Measurements from ENCODE around the gene PSEN2. TPM values are rescaled to one million over a fixed set of nuclear protein-coding genes. Genes with fewer than 3 reads are reported as not detected.

PSEN2 gene
- total and polyA plus RNA-seq, 10 donors: 6.3 to 57.0 (median 29.3) TPM

DNA sequence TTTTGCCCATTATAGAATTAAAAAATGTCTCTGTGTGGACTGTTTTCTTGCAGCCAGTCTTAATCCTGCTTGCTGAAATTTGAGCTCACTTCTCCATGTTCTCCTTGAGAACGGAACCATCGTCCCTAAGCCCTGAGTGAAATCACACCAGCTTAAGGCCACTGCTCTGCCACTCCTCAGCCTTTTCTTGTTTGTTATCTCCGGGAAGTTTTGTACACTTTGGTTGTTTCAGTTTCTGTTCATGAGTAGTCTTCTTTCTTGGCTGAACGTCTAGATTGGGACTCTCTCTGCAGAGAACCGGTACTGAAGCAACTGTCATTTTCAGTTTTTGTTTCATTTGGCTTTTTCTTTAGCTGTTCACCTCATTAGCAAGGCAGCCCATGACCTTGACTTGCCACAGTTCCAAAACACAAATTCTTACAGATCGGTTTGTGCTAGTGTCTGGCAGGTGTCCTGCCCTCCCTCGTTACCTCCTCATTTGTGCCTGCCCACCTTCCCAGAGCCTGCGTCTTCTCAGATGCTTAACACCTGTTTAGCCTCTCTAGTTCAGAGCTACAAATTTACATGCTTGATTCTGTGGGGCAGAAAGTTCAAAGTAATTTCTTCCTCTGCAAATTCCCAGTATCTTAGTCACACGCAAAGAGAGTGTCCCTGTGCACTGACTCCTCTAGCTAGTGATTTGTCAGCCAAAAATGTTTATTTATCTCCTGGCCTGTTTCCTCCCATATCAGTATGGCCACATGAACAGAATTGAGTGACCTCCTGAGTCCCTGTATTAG lies 12.4 kb downstream of the PSEN2 start:
- Histone ChIP-seq H3K36me3 (peaks cover 0 to 69% (median 7%) of the 10 kb centered on the region in 6 donors), H3K27ac (peak overlapping the region; percentile 60 to 90 (median 80)), H3K4me1 (peaks cover 30 to 56% (median 49%) of the 10 kb centered on the region in 6 donors), H3K9me3 (no peaks in the 10 kb centered on the region), H3K27me3 (replicated peaks in 1 of 7) (no peaks in the 10 kb centered on the region), H3K4me3 (peak overlapping the region in 4 of 8 donors; percentile 0 to 54 (median 18))
- peak; percentile 72 for DNase-seq
- intact Hi-C loops (cut with DNase I; ENCODE audit: low total_unique reads): no loop called here
- 21 to 27% (median 23%) methylated on average over 9 of the region's 9 CpGs for WGBS, 5 donors
- TF ChIP-seq POLR2AphosphoS5 (IDR thresholded peaks at IDR 0.05) (no peak), POLR2A (IDR thresholded peaks at IDR 0.05) (no peak)
- TF ChIP-seq, protein P1, sequence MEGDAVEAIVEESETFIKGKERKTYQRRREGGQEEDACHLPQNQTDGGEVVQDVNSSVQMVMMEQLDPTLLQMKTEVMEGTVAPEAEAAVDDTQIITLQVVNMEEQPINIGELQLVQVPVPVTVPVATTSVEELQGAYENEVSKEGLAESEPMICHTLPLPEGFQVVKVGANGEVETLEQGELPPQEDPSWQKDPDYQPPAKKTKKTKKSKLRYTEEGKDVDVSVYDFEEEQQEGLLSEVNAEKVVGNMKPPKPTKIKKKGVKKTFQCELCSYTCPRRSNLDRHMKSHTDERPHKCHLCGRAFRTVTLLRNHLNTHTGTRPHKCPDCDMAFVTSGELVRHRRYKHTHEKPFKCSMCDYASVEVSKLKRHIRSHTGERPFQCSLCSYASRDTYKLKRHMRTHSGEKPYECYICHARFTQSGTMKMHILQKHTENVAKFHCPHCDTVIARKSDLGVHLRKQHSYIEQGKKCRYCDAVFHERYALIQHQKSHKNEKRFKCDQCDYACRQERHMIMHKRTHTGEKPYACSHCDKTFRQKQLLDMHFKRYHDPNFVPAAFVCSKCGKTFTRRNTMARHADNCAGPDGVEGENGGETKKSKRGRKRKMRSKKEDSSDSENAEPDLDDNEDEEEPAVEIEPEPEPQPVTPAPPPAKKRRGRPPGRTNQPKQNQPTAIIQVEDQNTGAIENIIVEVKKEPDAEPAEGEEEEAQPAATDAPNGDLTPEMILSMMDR (IDR thresholded peaks at IDR 0.05 in 8 of 11, conservative IDR thresholded peaks at IDR 0.05 in 3 of 11): peak in 1 of 11 experiments; percentile 6

DNA sequence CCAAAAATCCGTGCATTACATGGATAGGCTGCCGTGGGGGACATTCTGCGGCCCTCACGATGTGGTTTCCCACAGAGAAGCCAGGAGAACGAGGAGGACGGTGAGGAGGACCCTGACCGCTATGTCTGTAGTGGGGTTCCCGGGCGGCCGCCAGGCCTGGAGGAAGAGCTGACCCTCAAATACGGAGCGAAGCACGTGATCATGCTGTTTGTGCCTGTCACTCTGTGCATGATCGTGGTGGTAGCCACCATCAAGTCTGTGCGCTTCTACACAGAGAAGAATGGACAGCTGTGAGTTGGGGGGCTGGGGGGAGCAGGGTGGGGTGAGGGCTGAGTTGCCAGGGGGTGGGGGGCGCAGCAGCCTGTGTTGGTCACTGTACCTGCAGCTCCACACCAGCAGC lies 13.2 kb downstream of the PSEN2 start:
- intact Hi-C loops (cut with DNase I; ENCODE audit: low total_unique reads): no loop called here
- TF ChIP-seq POLR2A (IDR thresholded peaks at IDR 0.05) (no peak), POLR2AphosphoS5 (IDR thresholded peaks at IDR 0.05) (no peak)
- TF ChIP-seq, protein P1 (IDR thresholded peaks at IDR 0.05 in 8 of 11, conservative IDR thresholded peaks at IDR 0.05 in 3 of 11): no peak
- DNase-seq: peak; percentile 76
- H3K4me1 ChIP-seq: peaks cover 30 to 56% (median 49%) of the 10 kb centered on the region in 6 donors
- peaks cover 0 to 69% (median 11%) of the 10 kb centered on the region in 6 donors for H3K36me3 ChIP-seq
- H3K27ac ChIP-seq: peak overlapping the region in 4 of 8 donors; percentile 80 to 90 (median 84)
- no peaks in the 10 kb centered on the region for H3K27me3 ChIP-seq (replicated peaks in 1 of 7)
- no peaks in the 10 kb centered on the region for H3K9me3 ChIP-seq
- no peak overlapping the region for H3K4me3 ChIP-seq
- 83 to 92% (median 90%) methylated on average over 15 to 16 of the region's 16 CpGs for WGBS, 5 donors

DNA sequence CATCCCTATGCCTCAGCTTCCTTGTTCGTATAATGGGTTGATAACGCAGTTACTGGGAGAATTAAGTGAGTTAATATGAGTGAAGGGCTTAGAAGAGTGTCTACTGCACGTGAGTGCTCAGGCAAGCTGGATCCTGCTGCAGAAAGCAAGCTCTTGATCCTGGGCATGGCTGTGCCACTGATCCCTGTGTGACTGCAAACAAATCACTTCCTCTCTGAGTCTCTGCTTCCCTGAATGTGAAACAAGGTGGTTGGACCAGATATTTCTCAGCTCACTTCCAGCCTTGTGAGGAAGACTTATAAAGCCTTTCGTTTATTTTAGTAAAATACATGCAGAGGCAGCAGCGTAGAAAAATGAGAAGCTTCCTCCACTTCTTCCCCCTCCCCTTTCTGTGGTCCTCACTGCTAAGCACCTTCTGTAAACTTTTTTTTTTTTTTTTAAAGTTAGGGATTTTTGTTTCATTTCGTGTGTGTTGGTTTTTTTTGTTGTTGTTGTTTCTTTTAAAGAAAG lies 13.8 kb downstream of the PSEN2 start:
- no peak for DNase-seq
- H3K36me3 ChIP-seq: peaks cover 0 to 69% (median 13%) of the 10 kb centered on the region in 6 donors
- H3K4me1 ChIP-seq: peaks cover 30 to 56% (median 49%) of the 10 kb centered on the region in 6 donors
- H3K27me3 ChIP-seq (replicated peaks in 1 of 7): no peaks in the 10 kb centered on the region
- H3K4me3 ChIP-seq: no peak overlapping the region
- WGBS, 5 donors: 46 to 57% (median 48%) methylated on average over 6 of the region's 6 CpGs
- H3K27ac ChIP-seq: peak overlapping the region in 4 of 8 donors; percentile 80 to 90 (median 84)
- intact Hi-C loops (cut with DNase I; ENCODE audit: low total_unique reads): no loop called here
- no peaks in the 10 kb centered on the region for H3K9me3 ChIP-seq
- no peak for TF ChIP-seq POLR2A (IDR thresholded peaks at IDR 0.05)
- TF ChIP-seq, protein P1 (IDR thresholded peaks at IDR 0.05 in 8 of 11, conservative IDR thresholded peaks at IDR 0.05 in 3 of 11): no peak
- TF ChIP-seq POLR2AphosphoS5 (IDR thresholded peaks at IDR 0.05): no peak

Data from spleen (tissue), 11 donors.